ENCODE results near the gene ARHGEF4. TPM values are rescaled to one million over a fixed set of nuclear protein-coding genes. Genes with fewer than 3 reads are reported as not detected.

Gene ARHGEF4
- total RNA-seq, 1 donor from 2014 or later, result 5.1 TPM

DNA sequence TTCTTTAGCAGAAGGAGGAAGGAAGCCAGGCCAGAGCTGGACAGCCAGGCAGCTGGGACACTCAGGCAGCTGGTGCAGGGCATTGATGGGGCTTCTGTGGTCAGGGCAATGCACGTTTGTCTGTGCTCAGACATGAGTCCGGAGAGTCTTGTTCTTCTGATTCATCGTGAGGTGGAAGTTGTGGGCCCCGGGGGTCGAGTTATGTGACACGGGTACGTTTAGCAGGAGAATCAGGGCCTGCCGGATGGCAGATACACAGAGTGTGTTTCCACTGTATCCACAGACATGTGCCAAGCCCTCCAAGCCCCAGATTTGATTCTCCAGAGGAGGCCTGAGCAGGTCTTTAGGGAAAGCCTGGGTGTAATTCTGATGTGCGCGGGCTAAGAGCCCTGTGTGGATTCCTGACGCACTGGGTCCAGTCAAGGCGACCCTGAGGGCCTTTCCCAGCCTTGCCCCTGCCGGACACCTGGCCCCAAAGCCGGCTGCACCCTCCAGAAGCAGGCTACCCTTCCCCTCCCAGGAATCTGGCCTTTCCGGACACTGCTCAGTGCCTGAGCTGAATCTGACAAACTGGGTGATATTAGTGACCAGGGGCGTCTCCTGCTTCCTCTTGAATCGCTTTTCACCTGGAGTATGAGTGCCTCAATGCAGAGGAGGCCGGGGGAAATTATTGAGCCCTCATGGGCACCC is 10.1 kb downstream of the ARHGEF4 start:
- ATAC-seq (ENCODE audit: poor library complexity) (no peak), DNase-seq (no peak)
- intact Hi-C loops (cut with DNase I), result no loop called here

DNA sequence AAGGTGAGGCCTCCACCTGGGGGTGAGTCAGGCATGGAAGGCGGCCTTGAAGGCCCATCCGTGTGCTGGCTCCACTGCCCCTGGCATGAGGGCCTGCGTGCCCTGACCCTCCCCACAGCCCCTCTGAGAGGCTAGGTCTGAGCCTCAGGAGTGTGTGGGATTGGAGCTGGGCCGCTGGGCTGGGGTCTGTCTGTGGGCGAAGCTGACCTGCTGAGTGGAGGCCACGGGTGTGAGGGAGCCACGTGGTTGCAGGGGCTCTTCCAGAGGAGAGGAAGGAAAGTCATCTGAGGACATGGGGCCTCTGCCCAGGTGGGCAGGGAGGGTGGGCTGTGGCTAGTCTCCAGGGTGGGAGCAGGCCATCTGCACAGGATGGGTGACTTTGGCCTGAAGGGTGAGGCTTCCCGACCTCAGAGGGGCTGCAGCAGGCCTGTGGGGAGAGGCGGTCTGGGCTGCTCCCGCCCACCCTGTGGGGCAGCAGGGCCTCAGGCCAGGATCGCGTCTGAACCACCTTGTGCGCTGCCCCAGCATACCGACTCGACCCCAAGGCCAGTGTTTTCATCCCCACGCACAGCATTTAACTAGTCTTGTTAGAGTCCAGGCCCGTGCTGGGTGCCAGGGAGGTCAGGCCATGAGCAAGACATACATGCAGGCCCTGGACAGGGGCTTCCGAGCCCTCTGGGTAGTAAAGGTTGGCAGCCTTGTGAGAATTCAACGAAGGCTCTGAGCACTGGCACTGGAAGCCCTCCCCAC is 11.2 kb downstream of the ARHGEF4 start:
- DNase-seq, result no peak

DNA sequence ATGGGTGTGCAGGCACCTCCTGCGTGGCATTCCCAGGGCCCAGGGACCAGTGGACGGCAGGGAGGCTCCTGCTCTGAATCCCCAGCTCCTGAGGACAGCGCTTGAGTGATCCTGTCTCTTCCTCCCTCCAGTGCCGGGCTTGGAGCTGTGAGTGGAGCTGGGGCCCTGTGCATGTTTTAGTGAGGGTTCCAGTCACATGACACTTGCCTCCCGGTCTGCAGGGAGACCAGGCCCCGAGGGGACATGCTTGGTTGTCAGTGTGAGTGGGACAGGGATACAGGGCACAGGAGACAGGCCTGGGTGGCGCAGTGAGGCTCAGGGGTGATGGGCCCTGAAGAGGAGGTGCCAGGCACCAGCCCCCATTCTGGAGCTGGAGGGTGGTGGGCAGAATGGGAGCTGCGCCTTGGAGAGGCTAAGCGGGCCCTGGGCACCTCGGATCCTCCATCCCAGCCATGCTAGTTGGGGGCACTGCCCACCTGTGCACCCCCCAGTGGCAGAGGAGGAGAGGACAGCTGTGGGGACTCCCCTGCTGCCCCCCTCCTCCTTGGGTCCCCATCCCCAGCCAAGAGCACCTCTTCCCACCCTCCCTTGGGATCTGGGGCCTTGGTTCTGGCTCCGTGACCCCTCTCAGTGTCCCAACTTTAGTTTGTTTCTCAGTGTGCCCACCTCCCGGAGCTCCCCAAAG is 12.0 kb downstream of the ARHGEF4 start:
- ATAC-seq (ENCODE audit: poor library complexity), result no peak
- DNase-seq, result no peak
- intact Hi-C loops (cut with DNase I), result no loop called here

More for the DNA sequence above, 11.2 kb downstream of the ARHGEF4 start:
- no peak for ATAC-seq (ENCODE audit: poor library complexity)
- intact Hi-C loops (cut with DNase I), result no loop called here

DNA sequence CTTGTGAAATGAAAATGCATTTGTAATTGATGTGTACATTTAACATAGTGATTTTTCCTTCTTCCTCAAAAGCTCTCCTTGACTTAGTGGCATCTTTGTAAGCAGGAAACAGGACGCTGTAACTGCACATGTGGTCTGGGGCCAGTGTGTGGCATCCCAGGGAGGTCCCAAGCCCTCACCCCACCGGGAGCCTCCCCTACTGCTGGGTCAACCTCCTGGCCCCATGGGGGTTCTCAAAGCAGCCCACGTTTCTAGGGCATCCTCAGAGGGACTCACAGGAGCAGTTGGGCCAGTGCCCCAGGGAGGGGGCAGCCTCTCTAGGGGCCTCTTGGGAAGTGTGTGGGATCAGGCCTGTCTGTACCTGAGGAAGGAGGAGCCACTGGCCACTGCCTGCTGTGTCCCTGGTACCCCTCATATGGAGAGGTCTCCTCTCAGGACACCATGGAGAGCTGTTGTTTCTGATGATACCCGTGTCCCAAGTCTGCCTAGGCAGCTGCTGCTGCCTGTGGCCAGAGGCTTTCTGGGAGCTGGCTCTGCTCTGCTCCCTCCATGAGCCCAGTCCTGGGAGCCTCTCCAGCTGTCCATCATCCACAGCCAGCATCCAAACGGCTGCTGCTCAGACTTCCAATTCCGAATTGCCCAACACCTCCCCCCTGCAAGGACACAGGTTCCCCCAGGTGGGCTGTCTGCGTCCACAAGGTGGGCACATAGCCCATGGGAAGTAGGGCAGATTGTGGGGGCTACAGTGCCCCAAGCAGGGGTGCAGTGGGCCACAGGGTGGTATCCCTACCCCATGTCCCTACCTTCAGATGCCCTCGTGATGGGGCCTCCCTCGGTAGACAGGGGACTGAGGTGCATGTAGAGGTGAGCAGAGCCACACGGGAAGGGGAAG is 13.4 kb downstream of the ARHGEF4 start:
- DNase-seq (peak; percentile 27), ATAC-seq (ENCODE audit: poor library complexity) (peak; percentile 73)
- intact Hi-C loops (cut with DNase I), result no loop called here

DNA sequence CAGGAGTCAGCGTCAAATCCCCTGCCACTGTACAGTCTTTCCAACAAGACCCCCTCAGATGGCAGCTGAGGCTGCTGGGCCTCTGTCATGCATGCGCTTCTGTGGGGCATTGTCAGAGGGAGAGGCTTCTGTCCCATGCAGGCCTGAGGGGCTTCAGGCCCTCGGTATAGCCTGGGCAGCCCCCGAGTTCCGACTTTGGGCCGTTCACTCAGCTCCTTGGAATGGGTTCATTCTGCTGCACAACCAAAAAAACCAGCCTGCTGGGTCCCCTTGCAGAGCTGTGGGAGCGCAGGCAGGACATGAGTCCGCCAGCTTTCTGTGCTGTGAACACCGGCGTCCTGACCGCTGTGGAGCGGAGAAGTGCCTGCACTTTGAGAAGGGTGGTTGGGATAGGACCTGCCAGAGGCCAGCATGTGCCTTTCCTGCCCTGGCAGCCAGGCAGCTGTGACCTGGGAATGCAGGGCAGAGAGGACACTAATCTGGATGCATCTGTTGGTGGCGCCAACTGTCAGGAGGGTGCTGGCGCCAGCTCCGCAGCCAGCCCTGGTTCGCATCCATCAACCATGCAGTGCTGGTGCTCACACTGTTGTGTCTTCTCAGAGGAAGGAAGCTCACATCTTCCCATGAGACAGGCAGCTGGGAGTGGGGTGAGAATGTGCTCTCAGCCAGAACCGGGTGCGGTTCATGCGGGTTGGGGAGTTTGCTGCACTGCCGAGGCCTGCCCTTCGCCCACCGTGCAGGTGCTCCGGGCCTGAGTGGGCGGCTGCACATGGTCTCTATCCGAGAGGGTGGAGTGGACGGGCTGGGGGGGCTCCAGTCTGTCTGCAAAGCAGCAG is 14.3 kb downstream of the ARHGEF4 start:
- ATAC-seq (ENCODE audit: poor library complexity) (peak; percentile 88), DNase-seq (peak; percentile 54)
- intact Hi-C loops (cut with DNase I), result no loop called here

DNA sequence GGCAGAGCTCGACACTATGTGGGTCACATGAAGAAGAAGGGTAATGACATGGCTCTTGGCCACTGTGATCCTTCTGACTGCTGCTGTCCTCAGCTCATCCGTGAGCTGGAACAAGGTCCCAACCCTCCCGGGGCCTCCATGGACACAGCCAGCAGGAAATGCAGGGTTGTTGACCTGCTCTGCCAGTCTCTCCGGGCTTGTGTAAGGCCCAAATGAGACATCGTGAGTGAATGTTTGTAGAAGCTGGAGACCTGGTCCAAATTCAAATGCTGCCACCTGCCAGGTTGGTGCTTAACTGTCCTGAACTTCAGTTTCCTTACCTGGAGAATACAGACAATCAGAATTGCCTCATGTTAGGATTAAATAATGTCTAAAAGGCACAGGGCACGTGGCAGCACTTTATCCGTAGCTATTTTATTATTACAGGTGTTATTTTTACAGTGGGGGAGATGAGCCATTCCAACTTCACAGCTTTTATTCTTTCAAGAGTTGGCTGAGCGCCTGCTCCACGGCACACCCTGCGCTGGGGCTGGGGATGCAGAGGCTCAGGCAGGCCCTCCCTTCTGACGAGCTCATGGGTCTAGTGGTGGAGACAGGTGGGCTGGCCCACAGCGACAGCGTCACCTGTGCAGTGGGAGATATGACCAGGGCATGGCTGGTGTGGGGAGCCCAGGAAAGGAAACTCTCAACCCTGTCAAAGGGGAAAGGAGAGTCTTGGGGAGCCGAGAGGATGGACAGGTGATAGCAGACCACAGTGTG is 15.1 kb downstream of the ARHGEF4 start:
- DNase-seq, result peak; percentile 25
- peak; percentile 40 for ATAC-seq (ENCODE audit: poor library complexity)
- intact Hi-C loops (cut with DNase I), result no loop called here

DNA sequence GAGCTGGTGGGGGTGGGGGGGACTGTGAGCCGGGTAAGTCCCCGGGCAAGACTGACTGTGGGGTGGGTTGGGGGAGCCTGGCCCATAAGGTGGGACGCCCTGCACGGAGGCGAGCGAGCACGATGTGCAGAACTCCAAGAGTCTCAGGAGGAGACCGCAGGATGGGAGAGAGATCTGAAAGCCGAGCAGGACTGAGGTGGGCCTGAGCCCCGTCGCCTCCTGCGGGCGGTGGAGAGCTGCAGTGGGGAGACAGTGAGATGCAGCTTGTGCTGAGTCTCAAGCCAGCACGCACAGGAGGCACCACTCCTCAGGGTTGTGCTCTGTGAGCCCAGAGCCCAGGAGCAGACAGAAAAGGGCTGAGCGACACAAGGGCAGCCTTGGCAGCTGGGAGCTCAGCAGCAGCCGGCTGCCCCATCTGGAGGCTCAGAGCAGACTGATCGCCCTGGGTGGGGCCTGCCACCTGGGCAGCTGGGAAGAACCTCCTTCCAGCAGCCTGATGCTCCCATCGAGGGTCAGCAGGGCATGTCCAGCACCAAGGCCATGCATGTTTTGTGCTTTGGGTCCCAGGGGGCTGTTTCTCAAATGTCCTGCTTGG is 15.9 kb downstream of the ARHGEF4 start:
- intact Hi-C loops (cut with DNase I), result no loop called here
- DNase-seq, result no peak
- ATAC-seq (ENCODE audit: poor library complexity), result no peak

DNA sequence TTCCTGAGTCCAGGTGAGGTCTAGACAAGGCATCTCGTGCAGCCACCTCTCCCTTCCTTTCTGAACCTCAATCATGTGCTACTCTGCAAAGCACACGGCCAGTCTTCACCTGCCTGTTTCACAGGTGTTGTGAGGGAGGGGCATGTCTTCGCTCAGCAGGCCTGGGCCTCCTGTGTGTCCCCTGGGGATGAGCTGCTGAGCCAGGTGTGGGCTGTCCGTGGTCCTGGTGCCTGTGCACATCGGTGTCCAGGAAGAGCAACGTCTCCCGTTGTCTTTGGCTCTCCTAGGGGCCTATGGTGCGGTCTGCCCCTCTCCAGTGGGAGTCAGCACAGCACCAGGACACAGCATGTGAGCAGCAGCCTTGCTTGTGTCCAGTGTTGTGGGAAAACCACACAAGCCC is 16.7 kb downstream of the ARHGEF4 start:
- DNase-seq (peak; percentile 16), ATAC-seq (ENCODE audit: poor library complexity) (no peak)

DNA sequence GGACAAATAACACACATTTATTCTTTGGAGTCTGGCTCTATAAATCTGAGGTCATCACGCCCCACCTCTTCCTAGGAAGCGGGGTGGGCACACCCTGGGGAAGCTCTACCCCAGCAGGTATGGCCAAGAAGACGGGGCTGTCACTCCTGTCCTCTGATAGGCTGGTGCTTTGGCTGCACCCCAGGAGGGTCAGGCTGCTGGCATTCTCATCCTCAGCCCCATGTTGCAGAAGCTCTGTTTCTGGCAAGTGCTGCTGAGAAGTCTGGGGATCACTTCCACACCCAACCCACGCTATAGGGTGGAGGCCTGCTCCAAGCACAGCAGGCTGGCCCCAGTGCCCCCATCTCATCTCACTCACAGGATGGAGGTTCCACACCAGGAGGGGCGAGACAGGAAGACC is 17.6 kb downstream of the ARHGEF4 start:
- ATAC-seq (ENCODE audit: poor library complexity) (no peak), DNase-seq (no peak)
- intact Hi-C loops (cut with DNase I), result no loop called here

More for the DNA sequence above, 16.7 kb downstream of the ARHGEF4 start:
- intact Hi-C loops (cut with DNase I), result no loop called here

DNA sequence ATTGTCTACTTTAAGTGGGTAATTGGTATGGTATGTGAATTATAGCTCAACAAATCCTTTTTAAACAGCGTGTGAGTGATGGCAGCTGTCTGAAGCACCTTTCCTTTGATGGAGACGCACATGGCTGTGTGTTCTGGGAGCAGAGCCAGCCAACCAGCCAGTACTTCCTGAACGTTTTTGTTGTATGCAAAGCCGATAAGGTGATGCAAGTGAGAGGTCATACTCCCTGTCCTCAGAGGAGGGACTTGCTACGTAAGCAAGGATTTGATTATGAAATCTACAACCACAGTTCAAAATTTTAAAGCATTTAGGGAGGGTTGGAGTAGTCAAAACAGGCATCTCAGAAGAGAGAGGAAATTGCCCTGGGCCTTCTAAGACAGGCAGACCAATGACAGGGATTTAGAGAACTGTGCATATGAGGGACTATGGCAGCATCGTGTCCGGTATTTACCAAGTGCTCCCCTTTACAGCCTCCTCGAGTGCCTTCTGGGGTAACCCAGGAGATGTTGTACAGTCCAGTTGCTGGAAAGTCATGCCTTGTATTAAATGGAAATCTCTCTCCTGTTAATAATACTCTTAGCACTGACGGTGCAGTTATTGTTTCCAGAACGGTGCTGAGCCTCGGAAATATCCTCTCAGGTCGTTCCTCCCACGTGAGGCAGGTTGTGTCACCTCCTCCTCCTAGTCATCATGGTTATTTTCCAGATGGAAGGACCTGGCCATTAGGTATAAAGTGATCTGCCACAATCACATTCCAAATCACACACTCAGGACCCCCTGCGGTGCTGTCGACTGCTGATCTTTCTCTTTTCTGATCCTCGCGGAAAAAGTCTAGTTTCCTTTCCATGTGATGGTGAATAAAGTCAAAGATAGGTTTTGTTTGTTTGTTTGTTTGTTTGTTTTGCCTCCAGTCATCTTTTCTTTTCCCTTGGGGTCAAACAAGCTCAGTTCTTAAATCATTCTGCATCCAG is 28.4 kb downstream of the ARHGEF4 start:
- intact Hi-C loops (cut with DNase I), result no loop called here
- peak; percentile 71 for DNase-seq
- ATAC-seq (ENCODE audit: poor library complexity), result peak; percentile 98

DNA sequence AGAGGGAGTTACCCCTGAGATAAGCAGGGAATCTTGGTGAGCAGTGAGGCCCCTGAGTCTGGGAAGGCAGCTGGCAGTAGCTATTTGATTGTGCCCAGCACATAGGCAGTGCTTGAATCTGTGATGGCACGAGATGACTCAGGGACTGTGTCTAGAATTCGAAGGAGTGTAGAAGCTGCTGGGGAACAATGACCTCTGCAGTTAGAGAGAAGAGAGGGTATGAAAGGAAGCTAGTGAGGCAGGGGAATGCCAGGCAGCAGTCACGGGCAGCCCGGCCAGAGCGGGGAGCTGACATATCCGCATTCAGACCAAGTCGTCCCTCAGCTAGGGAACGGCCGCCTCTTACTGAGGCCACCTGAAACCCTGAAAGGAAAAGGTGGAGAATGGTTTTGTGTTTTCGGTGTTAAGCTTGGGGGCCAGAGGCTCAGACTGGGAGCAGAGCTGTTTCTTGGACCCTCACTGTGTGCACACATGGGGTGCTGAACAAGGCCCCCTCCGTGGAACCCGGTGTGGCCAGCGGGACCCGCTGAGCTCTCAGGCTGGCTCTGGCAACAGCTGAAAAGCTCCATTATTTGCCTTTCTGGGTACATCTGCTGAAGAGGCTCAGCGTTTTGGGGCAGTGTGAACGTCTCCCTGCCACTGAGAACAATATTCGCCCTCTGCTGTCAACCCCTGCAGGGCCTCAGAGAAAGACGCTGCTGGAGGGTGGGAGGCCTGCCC is 32.9 kb downstream of the ARHGEF4 start:
- intact Hi-C loops (cut with DNase I), result no loop called here
- ATAC-seq (ENCODE audit: poor library complexity) (no peak), DNase-seq (no peak)

DNA sequence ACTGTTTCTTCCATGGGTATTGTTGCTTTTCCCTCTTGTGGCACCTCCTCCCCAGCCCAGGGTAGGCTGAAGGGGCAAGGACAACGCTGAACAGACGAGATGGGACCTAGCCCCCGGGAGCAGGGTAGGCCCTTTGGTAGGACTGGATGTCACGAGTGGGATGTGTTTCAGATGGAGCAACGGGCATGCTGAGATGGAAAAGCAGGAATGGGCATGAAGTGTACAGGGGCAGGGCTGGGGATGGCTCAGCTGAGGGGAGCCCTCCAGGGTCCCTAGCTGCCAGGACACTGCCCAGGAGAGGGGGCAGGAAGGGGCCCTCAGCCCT is 33.4 kb downstream of the ARHGEF4 start:
- intact Hi-C loops (cut with DNase I), result no loop called here
- ATAC-seq (ENCODE audit: poor library complexity) (no peak), DNase-seq (no peak)

DNA sequence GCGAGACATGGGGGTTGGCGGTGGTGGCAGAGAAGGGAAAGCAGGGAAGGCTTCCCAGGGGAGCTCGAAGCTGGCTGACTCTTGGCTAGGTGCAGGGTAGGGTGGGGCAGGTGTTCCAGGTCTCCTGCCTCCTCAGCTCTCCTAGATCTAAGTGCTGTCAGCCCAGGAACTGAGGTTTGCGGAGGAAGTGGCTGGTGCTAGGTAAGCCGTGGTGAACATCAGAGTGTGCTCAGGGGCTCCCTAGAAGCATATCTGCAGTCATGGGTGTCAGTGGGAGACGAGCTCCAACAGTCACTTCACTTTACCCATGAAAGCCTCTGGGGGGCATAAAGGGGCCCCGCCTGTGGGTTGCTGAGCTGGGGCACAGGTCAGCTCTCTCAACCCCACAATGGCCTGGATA is 34.1 kb downstream of the ARHGEF4 start:
- ATAC-seq (ENCODE audit: poor library complexity) (no peak), DNase-seq (no peak)
- intact Hi-C loops (cut with DNase I), result no loop called here

DNA sequence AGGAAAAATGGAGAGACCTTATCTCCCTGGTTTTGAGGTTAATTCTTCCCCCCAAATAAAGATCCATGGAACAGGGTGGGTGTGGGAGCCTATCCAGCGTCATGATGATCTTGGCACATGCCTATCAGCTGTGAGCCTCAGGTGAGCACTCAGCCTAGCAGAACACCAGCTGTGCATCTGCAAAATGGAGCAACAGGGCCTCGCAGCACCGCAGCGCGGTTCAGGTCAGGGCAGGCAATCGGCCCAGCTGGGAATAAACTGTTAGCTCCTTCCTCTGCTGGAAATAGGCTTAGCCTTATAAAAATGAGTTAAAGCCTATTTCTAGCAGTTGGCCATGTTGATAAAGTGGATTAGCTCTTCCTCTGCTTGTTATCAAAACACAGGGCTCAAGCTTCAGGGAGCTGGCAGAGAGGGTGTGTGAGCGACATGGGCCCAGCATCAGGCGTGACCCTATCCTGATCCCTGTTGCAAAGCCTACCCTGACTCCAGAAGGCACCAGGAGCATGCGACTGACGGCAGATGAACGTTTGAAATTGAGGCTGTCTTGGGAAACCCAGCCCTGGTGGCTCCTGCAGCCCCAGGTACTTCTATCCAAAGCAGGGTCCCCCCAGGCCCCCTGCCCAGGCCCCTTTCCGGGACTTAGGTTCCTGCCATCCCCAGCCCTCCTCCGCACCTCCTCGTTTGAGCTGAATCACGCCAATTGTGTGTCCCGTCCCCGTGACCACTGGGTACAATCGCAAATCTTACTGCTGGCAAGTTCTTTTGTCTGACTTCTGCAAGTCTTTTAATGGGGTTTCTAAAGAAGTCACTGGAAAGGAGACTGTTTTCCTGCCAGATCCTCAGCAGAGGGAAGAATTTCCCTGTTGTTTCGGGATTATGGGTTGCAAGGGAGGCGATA is 35.4 kb downstream of the ARHGEF4 start:
- ATAC-seq (ENCODE audit: poor library complexity) (no peak), DNase-seq (no peak)

More for the DNA sequence above, 35.4 kb downstream of the ARHGEF4 start:
- intact Hi-C loops (cut with DNase I), result no loop called here

Data from Right ventricle myocardium superior (tissue), 1 donor.